HL-60/S4 treated with retinoic acid at 250 ng/mL for 4 days and 3 days (cell line): ENCODE data around the gene RNASE11.
"Not testable (repeated sequence)": the region's sequence is repeated elsewhere in the genome, so short reads cannot be mapped to it uniquely, and the experiment has no call there.

Source experiments
- in situ Hi-C: fragments of 300-500 bp; cut with MboI; formaldehyde crosslinking; loops from 2 replicates; pipeline ENCODE4 v1.7.0; 2022; ENCODE audit warnings: low sequenced_read_pairs

The RNASE11 gene

GRCh38 chr14:20587489-20588154, at the start of gene RNASE11:
RNASE11 (minus strand) TSS chr14:20588001.
- in situ Hi-C loops, result no loop called here

DNA sequence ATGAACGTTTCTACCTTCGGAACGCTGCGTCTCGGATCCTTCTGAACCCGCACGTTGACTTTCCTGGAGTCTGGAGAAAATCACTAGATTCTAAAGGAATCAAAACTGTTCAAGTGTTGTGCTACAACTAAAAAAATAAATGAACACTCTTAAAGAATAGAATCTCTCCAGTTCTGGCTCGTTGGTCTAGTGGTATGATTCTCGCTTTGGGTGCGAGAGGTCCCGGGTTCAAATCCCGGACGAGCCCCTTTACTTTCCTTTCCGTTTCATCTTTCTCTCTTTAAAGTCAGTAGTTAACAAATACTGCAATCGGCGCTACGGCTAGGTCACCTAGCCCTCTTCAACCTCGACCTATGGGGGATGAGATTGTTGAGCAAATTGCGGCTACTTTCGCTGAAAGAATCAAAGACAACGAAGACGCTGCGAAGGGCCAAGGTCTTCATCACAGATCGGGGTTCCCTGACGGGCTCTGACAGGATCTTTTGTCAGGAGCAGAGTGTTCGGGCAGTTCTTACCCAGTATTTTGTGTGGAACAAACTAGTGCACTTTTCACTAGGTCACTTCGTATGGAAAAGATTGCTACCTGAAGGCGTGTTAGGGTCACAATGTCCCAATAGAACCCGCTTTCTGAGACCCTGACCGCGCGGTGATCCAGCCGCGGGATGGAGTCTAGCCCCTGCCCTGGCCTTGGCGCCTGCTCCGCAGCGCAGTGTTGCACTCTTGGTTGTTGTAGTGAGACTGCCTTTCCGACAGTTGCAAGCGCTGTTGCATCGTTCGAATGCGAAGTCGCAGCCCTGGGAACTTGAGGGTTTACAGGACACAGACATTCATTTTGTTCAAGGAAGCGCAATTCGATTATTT, 45.3 kb upstream of the RNASE11 start:
- in situ Hi-C loops, result no loop called here

DNA sequence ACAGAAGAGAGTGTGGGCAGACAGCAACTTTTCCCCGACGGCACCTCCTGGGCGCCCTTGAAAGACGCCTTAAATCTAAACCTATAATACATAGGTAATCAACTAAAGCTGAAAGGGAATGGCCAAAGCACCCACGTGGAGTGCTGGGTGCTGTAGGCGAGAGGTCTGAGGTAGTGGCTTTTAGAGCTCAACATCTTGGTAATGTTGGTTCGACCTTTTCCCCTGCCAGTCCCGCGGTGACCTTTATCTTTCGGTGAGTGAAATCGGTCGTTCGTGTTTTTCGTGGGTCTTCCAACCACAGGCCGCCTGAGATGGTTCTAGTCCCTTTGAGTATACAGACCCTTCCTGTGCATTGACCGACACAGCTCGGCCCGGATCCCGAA, 44.6 kb upstream of the RNASE11 start:
- in situ Hi-C loops, result no loop called here

GRCh38 chr14:20631880-20632389, 44.1 kb upstream of the RNASE11 start:
- in situ Hi-C loops, result no loop called here

DNA sequence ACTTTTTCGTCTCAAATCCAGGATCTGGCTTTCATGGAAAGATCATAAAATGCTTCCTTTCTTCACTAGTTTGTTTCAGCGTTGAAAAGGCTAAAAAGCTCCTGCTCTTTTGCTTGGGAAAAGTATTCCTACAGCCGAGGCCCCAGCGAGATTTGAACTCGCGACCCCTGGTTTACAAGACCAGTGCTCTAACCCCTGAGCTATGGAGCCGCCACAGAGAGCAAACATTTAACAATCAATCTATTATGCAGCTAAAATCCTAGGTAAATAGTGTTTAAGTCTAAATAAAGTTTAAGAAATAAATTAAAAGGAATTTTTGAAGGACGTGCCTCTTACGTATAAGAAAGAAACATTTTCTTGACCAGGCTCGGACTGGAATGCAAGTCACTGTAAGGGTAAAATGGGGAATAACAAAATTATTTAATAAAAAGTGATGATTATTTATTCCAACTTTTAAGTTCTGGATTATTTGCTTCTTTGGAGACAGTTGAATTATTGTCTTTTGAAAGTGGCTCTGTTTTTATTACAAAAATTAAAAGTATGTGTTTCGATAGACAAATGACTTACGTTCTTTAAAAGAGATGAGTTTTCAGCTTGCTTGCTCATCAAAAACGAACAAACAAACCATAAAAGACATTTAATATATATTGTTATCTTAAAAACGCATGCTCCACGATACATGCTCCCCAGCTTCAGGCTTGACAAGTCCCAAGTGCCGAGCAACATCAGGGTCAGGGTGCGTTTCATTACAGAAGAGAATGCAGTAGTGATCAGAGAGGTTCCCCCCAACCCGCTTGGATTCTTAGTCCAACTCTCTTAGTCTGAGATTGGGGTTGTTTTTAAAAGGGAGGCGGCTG, 43.5 kb upstream of the RNASE11 start:
- in situ Hi-C loops, result no loop called here

DNA sequence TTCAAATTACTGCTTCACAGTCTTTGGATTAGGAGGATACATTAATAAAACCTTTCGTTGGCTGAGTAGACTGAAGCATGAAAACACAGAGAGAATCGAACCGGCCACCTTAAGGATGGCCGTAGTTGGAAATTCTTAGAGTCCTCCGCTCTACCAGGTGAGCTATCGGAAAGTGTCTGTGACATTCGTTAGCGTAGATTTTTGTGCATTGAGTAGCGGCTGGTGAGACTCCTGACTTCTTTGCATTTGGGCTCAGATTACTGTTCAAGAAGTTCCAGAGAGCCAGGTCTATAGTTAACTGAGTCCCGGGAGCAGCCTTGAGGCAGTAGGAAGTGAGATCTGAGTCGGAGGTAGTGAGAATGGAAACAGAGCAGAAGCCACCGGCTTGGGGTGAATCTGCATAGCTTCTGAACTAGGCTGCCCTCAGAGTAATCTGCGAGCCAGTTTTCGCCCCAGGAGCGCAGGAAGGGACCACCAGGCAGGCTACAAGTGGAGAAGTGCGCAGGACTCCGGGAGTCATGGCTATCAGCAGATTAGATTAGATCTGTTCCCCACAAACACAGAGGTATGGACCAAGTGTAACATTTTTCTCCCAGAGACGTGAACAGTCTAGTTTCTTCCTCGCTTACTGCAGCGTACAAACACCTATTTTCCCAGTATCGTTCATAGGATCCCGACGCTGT, 42.7 kb upstream of the RNASE11 start:
- in situ Hi-C loops, result no loop called here

GRCh38 chr14:20628063-20628854, 40.5 kb upstream of the RNASE11 start:
- in situ Hi-C loops, result no loop called here

DNA sequence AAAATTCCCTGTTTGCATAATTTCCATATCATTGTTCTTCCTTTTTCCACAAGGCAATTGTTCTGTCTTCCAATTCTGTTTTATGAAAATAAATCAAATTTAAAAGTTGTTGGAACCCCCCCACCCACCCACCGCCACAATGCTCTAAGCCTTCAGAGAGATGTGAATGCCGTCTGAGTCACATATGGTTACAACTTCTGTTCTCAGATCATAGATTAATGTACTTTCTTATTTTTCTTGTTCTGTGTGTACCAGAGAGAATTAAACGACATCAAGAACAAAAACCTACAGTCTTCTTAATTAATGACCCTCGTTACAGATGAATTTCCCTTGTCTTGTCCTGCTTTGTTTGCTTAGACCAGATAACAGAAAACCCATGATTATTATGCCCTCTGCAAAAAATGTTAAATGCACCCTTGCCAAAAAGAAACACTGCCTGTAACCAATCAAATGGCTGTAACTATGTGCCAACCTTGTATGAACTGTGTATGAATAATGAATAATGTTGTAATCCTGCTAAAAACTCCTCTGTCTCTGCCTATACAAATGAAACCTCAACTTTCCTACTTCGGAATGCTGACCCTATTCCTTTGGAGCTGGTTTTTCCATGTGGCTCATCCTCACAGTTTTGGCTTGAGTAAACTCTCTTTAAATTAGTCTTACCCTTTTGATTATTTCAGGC, 39.7 kb upstream of the RNASE11 start:
- in situ Hi-C loops, result no loop called here

- in situ Hi-C loops, result no loop called here
Measured at GRCh38 chr14:20626274-20626673, 38.5 kb upstream of the RNASE11 start.

GRCh38 chr14:20624495-20625070, 36.8 kb upstream of the RNASE11 start:
- in situ Hi-C loops, result no loop called here

GRCh38 chr14:20623798-20624197, 36.0 kb upstream of the RNASE11 start:
- in situ Hi-C loops, result no loop called here

GRCh38 chr14:20622816-20623291, 35.1 kb upstream of the RNASE11 start:
- in situ Hi-C loops, result no loop called here

DNA sequence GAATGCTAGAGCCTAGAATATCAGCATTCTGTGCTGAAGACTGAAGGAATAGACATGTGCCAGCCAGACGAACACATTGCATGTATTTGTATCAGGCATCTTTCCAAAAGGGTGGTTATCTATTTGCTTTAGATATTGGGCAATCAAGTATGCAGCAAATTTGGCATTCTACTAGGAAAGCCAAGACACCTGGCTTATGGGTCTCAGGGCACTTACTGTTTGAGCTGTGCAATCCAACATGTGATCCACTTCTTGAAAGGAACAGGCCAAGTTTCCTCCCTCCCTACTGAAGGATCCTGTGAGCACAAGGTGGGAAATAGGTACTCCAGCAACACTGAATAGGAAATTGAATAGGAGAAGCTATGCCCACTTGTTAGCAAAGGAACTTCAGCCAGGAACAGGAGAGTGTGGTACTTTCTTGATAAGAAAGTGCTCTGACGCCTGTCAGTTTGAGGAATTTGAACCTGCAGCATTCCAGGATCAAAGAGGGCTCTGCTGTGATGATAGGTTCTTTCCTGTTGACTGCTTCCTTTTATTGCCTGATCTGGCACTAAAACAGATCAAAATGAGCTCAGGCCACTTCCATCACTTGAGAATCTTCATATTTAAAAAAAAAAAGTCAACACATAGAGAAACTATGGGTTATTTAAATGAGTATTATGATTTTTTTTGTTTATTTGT, 33.1 kb upstream of the RNASE11 start:
- in situ Hi-C loops, result no loop called here

DNA sequence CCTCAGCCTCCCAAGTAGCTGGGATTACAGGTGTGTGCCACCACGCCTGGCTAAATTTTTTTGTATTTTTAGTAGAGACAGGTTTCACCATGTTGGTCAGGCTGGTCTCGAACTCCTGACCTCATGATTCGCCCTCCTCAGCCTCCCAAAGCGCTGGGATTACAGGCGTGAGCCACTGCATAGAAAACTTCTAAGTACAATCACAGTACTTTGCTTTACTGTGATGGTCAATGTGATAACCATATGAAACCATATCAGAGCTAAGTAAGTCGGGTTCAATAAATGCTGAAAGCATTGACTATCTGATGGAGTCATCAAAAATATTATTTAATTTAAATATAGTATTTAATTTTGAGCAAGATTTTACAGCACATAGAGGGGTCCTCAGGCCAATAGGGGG, 31.9 kb upstream of the RNASE11 start:
- in situ Hi-C loops, result not testable (repeated sequence)

GRCh38 chr14:20618271-20618749, 30.5 kb upstream of the RNASE11 start:
- in situ Hi-C loops, result no loop called here

DNA sequence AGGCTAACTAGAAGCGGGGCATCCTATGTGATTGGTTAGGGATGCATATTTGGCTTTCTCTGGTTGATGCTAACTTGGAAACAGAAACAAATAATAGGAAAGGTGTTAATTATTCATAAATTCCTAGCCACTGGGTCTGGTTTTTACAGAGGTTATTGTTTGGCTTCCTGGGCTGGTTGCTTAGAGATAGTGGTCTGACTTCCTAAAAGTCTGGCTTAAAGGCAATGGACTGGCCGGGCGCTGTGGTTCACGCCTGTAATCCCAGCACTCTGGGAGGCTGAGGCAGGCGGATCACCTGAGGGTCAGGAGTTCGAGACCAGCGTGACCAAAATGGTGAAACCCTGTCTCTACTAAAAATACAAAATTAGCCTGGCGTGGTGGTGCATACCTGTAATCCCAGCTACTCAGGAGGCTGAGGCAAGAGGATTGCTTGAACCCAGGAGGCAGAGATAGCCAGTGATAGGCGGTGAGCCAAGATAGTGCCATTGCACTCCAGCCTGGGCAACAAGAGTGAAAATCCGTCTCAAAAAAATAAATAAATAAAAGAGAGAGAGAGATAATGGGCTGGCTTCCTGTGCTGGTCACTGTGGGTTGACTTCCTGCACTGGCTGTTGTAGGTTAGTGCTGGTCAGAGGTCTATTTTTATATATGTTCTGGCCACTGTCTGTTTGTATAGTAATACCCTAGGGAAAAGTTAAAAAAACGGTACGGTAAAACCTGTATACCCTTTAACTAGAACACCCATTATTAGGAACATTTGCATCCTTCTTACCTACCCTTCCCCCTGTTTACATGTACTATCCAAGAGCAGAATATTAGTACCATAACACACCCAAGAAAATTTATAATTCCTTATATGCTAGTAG, 29.6 kb upstream of the RNASE11 start:
- in situ Hi-C loops, result no loop called here

DNA sequence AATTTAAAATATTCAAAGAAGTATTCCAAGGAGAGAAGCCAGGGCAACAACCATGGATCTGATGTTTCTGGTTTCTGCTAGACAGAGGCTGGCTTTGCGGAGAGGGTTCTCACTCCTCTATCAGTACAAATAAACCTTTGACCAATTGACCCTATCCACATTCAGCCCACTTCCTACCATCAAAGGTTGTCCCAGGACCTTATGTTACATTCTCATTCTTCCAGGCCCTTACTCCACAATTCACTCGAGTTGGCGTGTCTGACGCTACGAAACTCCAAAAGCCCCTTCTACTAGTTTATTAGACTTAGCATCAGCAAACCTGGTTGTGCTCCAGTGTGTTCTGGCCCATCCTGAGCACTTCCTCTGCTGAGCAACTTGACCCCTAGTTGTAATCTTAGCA, 28.2 kb upstream of the RNASE11 start:
- in situ Hi-C loops, result no loop called here
